ENCODE results near the gene ZSCAN31. TPM values are rescaled to one million over a fixed set of nuclear protein-coding genes. Genes with fewer than 3 reads are reported as not detected.

Gene ZSCAN31
- total RNA-seq, 3 donors from 2014 or later = 4.6 to 19.3 (median 17.4) TPM

DNA sequence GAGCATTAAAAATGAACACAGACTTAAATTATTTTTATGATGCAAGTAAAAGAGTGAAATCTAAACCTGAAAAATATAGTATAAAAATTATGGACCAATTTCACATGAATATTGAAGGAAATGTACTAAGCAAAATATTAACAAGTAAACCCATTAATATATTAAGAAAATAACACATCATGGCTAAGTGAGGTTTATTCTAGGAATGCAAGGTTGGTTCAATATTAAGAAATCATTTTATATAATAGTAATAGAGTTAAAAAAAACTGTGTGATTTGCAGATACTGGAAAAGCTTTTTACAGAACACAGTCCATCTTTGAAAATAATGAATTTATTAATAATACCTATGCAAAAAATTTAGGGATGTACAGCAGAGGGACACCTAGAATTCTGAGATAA is 42.7 kb upstream of the ZSCAN31 start:
- TF ChIP-seq, protein P1, sequence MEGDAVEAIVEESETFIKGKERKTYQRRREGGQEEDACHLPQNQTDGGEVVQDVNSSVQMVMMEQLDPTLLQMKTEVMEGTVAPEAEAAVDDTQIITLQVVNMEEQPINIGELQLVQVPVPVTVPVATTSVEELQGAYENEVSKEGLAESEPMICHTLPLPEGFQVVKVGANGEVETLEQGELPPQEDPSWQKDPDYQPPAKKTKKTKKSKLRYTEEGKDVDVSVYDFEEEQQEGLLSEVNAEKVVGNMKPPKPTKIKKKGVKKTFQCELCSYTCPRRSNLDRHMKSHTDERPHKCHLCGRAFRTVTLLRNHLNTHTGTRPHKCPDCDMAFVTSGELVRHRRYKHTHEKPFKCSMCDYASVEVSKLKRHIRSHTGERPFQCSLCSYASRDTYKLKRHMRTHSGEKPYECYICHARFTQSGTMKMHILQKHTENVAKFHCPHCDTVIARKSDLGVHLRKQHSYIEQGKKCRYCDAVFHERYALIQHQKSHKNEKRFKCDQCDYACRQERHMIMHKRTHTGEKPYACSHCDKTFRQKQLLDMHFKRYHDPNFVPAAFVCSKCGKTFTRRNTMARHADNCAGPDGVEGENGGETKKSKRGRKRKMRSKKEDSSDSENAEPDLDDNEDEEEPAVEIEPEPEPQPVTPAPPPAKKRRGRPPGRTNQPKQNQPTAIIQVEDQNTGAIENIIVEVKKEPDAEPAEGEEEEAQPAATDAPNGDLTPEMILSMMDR (IDR thresholded peaks at IDR 0.05) = no peak
- TF ChIP-seq POLR2AphosphoS5 (IDR thresholded peaks at IDR 0.05) (no peak), POLR2A (IDR thresholded peaks at IDR 0.05) (no peak)
- H3K4me1 ChIP-seq = no peaks in the 10 kb centered on the region
- peaks cover 8% of the 10 kb centered on the region for H3K36me3 ChIP-seq
- intact Hi-C loops (cut with DNase I; ENCODE audit: low total_unique reads) = no loop called here
- no peak overlapping the region for H3K4me3 ChIP-seq
- H3K27me3 ChIP-seq = no peaks in the 10 kb centered on the region
- DNase-seq (ENCODE audit: low spot score in 2 of 2) = no peak
- H3K27ac ChIP-seq = no peak overlapping the region
- H3K9me3 ChIP-seq = peaks cover 0 to 15% of the 10 kb centered on the region in 2 donors

DNA sequence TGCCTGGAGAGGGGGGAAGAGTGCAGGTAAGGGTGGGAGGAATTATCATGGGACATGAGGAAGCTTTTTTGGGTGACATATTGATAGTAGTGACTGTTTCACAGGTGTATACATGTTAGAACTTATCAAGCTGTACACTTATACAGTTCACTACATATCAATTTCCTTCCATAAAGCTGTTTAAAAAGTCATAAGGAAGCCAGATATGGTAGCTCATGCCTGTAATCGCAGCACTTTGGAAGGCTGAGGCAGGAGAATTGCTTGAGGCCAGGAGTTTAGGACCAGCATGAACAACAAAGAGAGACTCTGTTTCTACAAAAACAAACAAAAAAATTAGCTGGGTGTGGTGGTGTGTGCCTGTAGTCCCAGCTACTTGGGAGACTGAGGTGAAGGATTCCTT is 41.9 kb upstream of the ZSCAN31 start:
- no peaks in the 10 kb centered on the region for H3K4me1 ChIP-seq
- DNase-seq (ENCODE audit: low spot score in 2 of 2) = no peak
- peaks cover 0 to 15% of the 10 kb centered on the region in 2 donors for H3K9me3 ChIP-seq
- no peak overlapping the region for H3K27ac ChIP-seq
- H3K27me3 ChIP-seq = no peaks in the 10 kb centered on the region
- intact Hi-C loops (cut with DNase I; ENCODE audit: low total_unique reads) = no loop called here
- H3K36me3 ChIP-seq = peaks cover 8% of the 10 kb centered on the region
- H3K4me3 ChIP-seq = no peak overlapping the region
- TF ChIP-seq, protein P1 (IDR thresholded peaks at IDR 0.05) = no peak
- TF ChIP-seq POLR2AphosphoS5 (IDR thresholded peaks at IDR 0.05) (no peak), POLR2A (IDR thresholded peaks at IDR 0.05) (no peak)

DNA sequence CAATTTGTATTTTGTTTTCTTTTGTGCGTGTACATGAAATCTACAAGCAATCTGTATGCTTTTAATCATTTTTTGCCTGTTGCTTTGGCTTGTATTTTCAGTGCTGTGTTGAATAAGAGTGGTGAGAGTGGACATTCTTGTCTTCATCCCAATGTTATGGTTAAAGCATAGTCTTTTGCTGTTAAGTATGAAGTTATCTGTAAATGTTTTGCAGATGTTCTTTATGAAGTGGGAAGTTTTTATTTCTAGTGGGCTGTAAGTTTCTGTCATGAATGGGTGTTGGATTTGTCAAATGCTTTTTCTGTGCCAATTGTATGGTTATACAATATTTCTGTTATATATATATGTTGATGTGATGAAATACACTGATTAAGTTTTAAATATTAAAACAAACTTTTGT is 38.0 kb upstream of the ZSCAN31 start:
- no peaks in the 10 kb centered on the region for H3K36me3 ChIP-seq
- intact Hi-C loops (cut with DNase I; ENCODE audit: low total_unique reads) = no loop called here
- H3K9me3 ChIP-seq = peaks cover 0 to 13% of the 10 kb centered on the region in 2 donors
- H3K4me3 ChIP-seq = no peak overlapping the region
- H3K27ac ChIP-seq = no peak overlapping the region
- no peak for TF ChIP-seq POLR2A (IDR thresholded peaks at IDR 0.05)
- TF ChIP-seq POLR2AphosphoS5 (IDR thresholded peaks at IDR 0.05) = no peak
- TF ChIP-seq, protein P1 (IDR thresholded peaks at IDR 0.05) = no peak
- DNase-seq (ENCODE audit: low spot score in 2 of 2) = no peak
- H3K27me3 ChIP-seq = no peaks in the 10 kb centered on the region
- H3K4me1 ChIP-seq = no peaks in the 10 kb centered on the region

DNA sequence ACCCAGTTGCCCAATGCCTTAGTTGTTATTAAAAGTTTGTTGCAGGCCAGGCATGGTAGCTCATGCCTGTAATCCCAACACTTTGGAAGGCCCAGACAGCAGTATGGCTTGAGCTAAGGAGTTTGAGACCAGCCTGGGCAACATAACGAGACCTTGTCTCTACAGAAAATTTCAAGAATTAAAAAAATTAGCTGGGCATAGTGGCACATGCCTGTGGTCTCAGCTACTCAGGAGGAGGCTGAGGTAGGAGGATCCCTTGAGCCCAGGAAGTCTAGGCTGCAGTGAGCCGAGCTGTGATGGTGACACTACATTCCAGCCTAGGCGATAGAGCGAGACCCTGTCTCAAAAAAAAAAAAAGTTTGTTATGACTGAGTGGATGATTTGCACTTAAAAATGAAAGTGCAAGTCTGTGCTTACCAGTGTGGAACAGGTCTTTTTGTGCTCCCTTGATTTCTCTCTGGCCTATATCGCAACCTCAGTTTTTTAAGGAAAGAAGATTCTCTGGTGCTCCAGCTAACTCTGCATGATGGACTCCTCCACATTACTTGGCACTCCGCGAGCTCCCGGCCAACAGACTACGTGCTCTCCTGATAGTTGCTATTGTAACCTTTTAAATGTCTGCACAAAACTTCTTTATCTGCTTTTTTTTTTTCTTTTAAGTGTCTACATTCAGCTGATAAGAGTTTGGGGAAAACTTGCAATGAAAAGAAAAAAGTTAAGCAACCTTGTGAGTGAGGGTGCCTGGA is 35.9 kb upstream of the ZSCAN31 start:
- Histone ChIP-seq H3K4me1 (no peaks in the 10 kb centered on the region), H3K36me3 (no peaks in the 10 kb centered on the region), H3K27me3 (no peaks in the 10 kb centered on the region), H3K9me3 (no peaks in the 10 kb centered on the region), H3K4me3 (no peak overlapping the region), H3K27ac (no peak overlapping the region)
- no peak for DNase-seq (ENCODE audit: low spot score in 2 of 2)
- TF ChIP-seq POLR2A (IDR thresholded peaks at IDR 0.05) (no peak), POLR2AphosphoS5 (IDR thresholded peaks at IDR 0.05) (no peak)
- TF ChIP-seq, protein P1 (IDR thresholded peaks at IDR 0.05) = no peak
- intact Hi-C loops (cut with DNase I; ENCODE audit: low total_unique reads) = no loop called here

DNA sequence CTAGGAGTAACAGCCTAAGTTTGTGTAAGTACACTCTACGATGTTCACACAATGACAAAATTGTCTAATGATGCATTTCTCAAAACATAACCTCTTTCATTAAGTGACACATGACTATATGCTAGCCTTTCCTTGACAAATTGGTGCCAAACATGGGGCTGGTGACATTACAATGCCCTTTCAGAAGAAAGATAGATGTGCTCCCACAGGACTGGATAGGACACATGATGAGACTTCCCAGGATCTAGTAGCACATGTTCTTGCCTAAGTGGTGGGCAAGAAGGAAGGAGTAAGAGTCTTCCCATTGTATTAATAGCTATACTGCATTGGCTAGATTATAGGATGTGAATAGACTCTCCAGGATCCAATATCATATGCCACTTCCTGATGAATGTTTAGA is 35.3 kb upstream of the ZSCAN31 start:
- Histone ChIP-seq H3K27me3 (no peaks in the 10 kb centered on the region), H3K27ac (no peak overlapping the region), H3K36me3 (no peaks in the 10 kb centered on the region), H3K4me3 (no peak overlapping the region), H3K4me1 (no peaks in the 10 kb centered on the region), H3K9me3 (no peaks in the 10 kb centered on the region)
- intact Hi-C loops (cut with DNase I; ENCODE audit: low total_unique reads) = no loop called here
- DNase-seq (ENCODE audit: low spot score in 2 of 2) = no peak
- TF ChIP-seq, protein P1 (IDR thresholded peaks at IDR 0.05) = no peak
- TF ChIP-seq POLR2A (IDR thresholded peaks at IDR 0.05) (no peak), POLR2AphosphoS5 (IDR thresholded peaks at IDR 0.05) (no peak)

Measured in breast epithelium (tissue), 4 donors.